ENCODE measurements around the gene TBC1D5.
"Not testable (repeated sequence)": the region's sequence is repeated elsewhere in the genome, so short reads cannot be mapped to it uniquely, and the experiment has no call there.

TBC1D5 gene

GRCh38 chr3:17551895-17552294 is 190.5 kb downstream of the TBC1D5 start:
- FAIRE-seq (no peak), DNase-seq (ENCODE audit: low spot score) (no peak)

- FAIRE-seq: no peak
These were observed 191.1 kb downstream of the TBC1D5 start for GRCh38 chr3:17551333-17551732.

GRCh38 chr3:17550624-17551023 is 191.8 kb downstream of the TBC1D5 start:
- DNase-seq (ENCODE audit: low spot score) (no peak), FAIRE-seq (no peak)

More at GRCh38 chr3:17551333-17551732, 191.1 kb downstream of the TBC1D5 start:
- DNase-seq (ENCODE audit: low spot score): no peak

GRCh38 chr3:17546500-17547255 is 195.8 kb downstream of the TBC1D5 start:
- FAIRE-seq: no peak
- DNase-seq (ENCODE audit: low spot score): no peak

- FAIRE-seq (no peak), DNase-seq (ENCODE audit: low spot score) (no peak)
These were observed 197.8 kb downstream of the TBC1D5 start for GRCh38 chr3:17544632-17545031.

GRCh38 chr3:17542591-17542990 is 199.8 kb downstream of the TBC1D5 start:
- DNase-seq (ENCODE audit: low spot score): no peak
- no peak for FAIRE-seq

GRCh38 chr3:17539436-17539835 is 203.0 kb downstream of the TBC1D5 start:
- DNase-seq (ENCODE audit: low spot score) (no peak), FAIRE-seq (no peak)

- FAIRE-seq (no peak), DNase-seq (ENCODE audit: low spot score) (no peak)
These were observed 207.2 kb downstream of the TBC1D5 start for GRCh38 chr3:17535274-17535673.

- DNase-seq (ENCODE audit: low spot score); FAIRE-seq: not testable (repeated sequence)
These were observed 210.0 kb downstream of the TBC1D5 start for GRCh38 chr3:17532446-17532845.

GRCh38 chr3:17529677-17530076 is 212.8 kb downstream of the TBC1D5 start:
- no peak for DNase-seq (ENCODE audit: low spot score)
- FAIRE-seq: no peak

GRCh38 chr3:17518189-17519059 is 224.0 kb downstream of the TBC1D5 start:
- no peak for FAIRE-seq
- DNase-seq (ENCODE audit: low spot score): no peak

GRCh38 chr3:17515445-17516234 is 226.8 kb downstream of the TBC1D5 start:
- DNase-seq (ENCODE audit: low spot score) (no peak), FAIRE-seq (no peak)

- no peak for FAIRE-seq
- no peak for DNase-seq (ENCODE audit: low spot score)
These were observed 227.8 kb downstream of the TBC1D5 start for GRCh38 chr3:17514597-17514996.

- DNase-seq (ENCODE audit: low spot score) (no peak), FAIRE-seq (no peak)
These were observed 232.2 kb downstream of the TBC1D5 start for GRCh38 chr3:17510265-17510664.

- no peak for FAIRE-seq
- DNase-seq (ENCODE audit: low spot score): no peak
These were observed 234.2 kb downstream of the TBC1D5 start for GRCh38 chr3:17508180-17508752.

- DNase-seq (ENCODE audit: low spot score): no peak
- no peak for FAIRE-seq
These were observed 235.0 kb downstream of the TBC1D5 start for GRCh38 chr3:17507480-17507879.

- FAIRE-seq (no peak), DNase-seq (ENCODE audit: low spot score) (peak; percentile 7)
These were observed 236.6 kb downstream of the TBC1D5 start for GRCh38 chr3:17505856-17506255.

- FAIRE-seq (no peak), DNase-seq (ENCODE audit: low spot score) (no peak)
These were observed 240.7 kb downstream of the TBC1D5 start for GRCh38 chr3:17501745-17502144.

GRCh38 chr3:17500618-17501017 is 241.8 kb downstream of the TBC1D5 start:
- FAIRE-seq (no peak), DNase-seq (ENCODE audit: low spot score) (peak; percentile 11)

GRCh38 chr3:17494117-17494809 is 248.2 kb downstream of the TBC1D5 start:
- DNase-seq (ENCODE audit: low spot score): peak; percentile 4
- FAIRE-seq: no peak

- DNase-seq (ENCODE audit: low spot score): no peak
These were observed 250.8 kb downstream of the TBC1D5 start for GRCh38 chr3:17491601-17492000.

More at GRCh38 chr3:17491601-17492000, 250.8 kb downstream of the TBC1D5 start:
- no peak for FAIRE-seq
